ENCODE data around the gene TRIM2. TPM values are rescaled to one million over a fixed set of nuclear protein-coding genes. Genes with fewer than 3 reads are reported as not detected.

TRIM2 gene
- total and polyA plus RNA-seq, 2 of the 8 experiments (the other 6 are each of a cell fraction or from before 2014, with no cell fraction given) = 34.0 to 59.8 TPM

GRCh38 chr4:153271820-153272219 lies 67.6 kb downstream of the TRIM2 start:
- H3K4ac ChIP-seq (replicated peaks; ENCODE audit: insufficient read length, low read depth, low read length) = no peak overlapping the region
- POLR2A ChIA-PET (ENCODE audit: partially characterized antibody) = interaction anchor here (1.1 to 2.0 kb wide), 2 partner anchors 14 to 23 kb away, joined by 3 to 6 read pairs; no protein-coding TSS in a partner anchor
- CTCF ChIA-PET (ENCODE audit: partially characterized antibody) = interaction anchor here (0.8 to 1.2 kb wide), 3 partner anchors 10 to 45 kb away, joined by 3 to 4 read pairs (median 3); no protein-coding TSS in a partner anchor
- H3K4me2 ChIP-seq (ENCODE audit: insufficient read depth in 1 of 2, low read depth in 2 of 2, low read length in 2 of 2) = no peak overlapping the region
- peaks cover 2% of the 10 kb centered on the region; the same call in 1 of the 2 replicates for H3K23me2 ChIP-seq (ENCODE audit: low read depth, low read length)
- peaks cover 0 to 53% of the 10 kb centered on the region in 2 experiments; a peak in 2 of 4 replicates for H3K79me2 ChIP-seq (ENCODE audit: control insufficient read depth in 1 of 2, insufficient read depth in 2 of 2, low read length in 2 of 2)
- no peak overlapping the region for H2BK120ac ChIP-seq (replicated peaks; ENCODE audit: low read depth, low read length)
- TF ChIP-seq KDM5A (IDR thresholded peaks at IDR 0.05; ENCODE audit: low read length) (no peak), SP1 (IDR thresholded peaks at IDR 0.05; ENCODE audit: low read depth, low read length) (no peak), EZH2 (IDR thresholded peaks at IDR 0.05; ENCODE audit: low read depth, low read length, severe bottlenecking) (no peak)
- peaks cover 6 to 22% (median 16%) of the 10 kb centered on the region in 4 experiments; a peak in 6 of 7 replicates for H3K4me1 ChIP-seq (replicated peaks in 1 of 4; ENCODE audit: control insufficient read depth in 3 of 4, insufficient read depth in 4 of 4, low read length in 3 of 4)
- no peak overlapping the region for H2BK15ac ChIP-seq (ENCODE audit: low read length)
- H4K91ac ChIP-seq (replicated peaks; ENCODE audit: insufficient read length, low read length) = no peak overlapping the region
- H4K20me1 ChIP-seq (replicated peaks in 1 of 2; ENCODE audit: control insufficient read depth in 1 of 2, insufficient read depth in 2 of 2, low read length in 2 of 2) = peaks cover 0 to 5% of the 10 kb centered on the region in 2 experiments
- H3K79me1 ChIP-seq (ENCODE audit: low read depth, low read length) = no peaks in the 10 kb centered on the region
- no peak overlapping the region for H2AK5ac ChIP-seq (ENCODE audit: low read depth, low read length)
- no peak overlapping the region for H4K5ac ChIP-seq (ENCODE audit: insufficient read length, low read depth, low read length)
- H4K8ac ChIP-seq (ENCODE audit: extremely low read depth, insufficient read depth, low read length) = no peak overlapping the region
- no peak for DNase-seq (ENCODE audit: low read depth in 1 of 2, low spot score in 2 of 2)
- no peak overlapping the region for H3K14ac ChIP-seq (ENCODE audit: insufficient read length)
- FAIRE-seq = no peak
- H3K27ac ChIP-seq (ENCODE audit: low read depth, low read length) = no peak overlapping the region
- H3K27me3 ChIP-seq (replicated peaks in 1 of 4; ENCODE audit: control insufficient read depth in 3 of 4, extremely low read depth in 1 of 4, insufficient read depth in 3 of 4, low read length in 3 of 4) = no peaks in the 10 kb centered on the region
- H3K9me3 ChIP-seq (ENCODE audit: insufficient read depth in 2 of 2, low read depth in 1 of 2, low read length in 1 of 2) = no peaks in the 10 kb centered on the region
- no peak overlapping the region for H2BK5ac ChIP-seq (ENCODE audit: low read depth, low read length)
- H3K36me3 ChIP-seq (ENCODE audit: control insufficient read depth in 2 of 4, insufficient read depth in 4 of 4, low read length in 3 of 4) = peaks cover 0 to 16% (median 3%) of the 10 kb centered on the region in 4 experiments; a peak in 4 of 8 replicates
- WGBS, 2 experiments (ENCODE audit: extremely low coverage in 1 of 2, insufficient coverage in 1 of 2, insufficient read length in 1 of 2, insufficient replicate concordance in 2 of 2, low coverage in 1 of 2, low lambda C conversion rate in 2 of 2, missing lambda C conversion rate in 1 of 2) = 100% methylated on average over 2 of the region's 2 CpGs; no CpG with 5 or more reads in 1 of the 2 experiments
- H3K23ac ChIP-seq (ENCODE audit: insufficient read length) = no peak overlapping the region
- no peak overlapping the region for H3K56ac ChIP-seq (replicated peaks; ENCODE audit: insufficient read length, low read depth, low read length)
- no peak overlapping the region for H3K4me3 ChIP-seq (ENCODE audit: extremely low read depth in 1 of 4, insufficient read depth in 2 of 4, low read depth in 3 of 4, low read length in 4 of 4)
- H3K9ac ChIP-seq (replicated peaks in 1 of 4; ENCODE audit: extremely low read depth in 1 of 4, low read depth in 3 of 4, low read length in 3 of 4) = no peak overlapping the region
- H2BK12ac ChIP-seq (ENCODE audit: low read depth, low read length) = no peak overlapping the region
- H2BK20ac ChIP-seq (ENCODE audit: low read length) = no peak overlapping the region
- no peak overlapping the region for H2AFZ ChIP-seq (ENCODE audit: low read length)
- no peak overlapping the region for H3K18ac ChIP-seq (ENCODE audit: extremely low read depth, low read length)
